ENCODE measurements around the gene WDR46. TPM values are rescaled to one million over a fixed set of nuclear protein-coding genes. Genes with fewer than 3 reads are reported as not detected.

WDR46 gene
- total RNA-seq, 4 donors from 2014 or later: 46.5 to 88.4 (median 69.1) TPM

DNA sequence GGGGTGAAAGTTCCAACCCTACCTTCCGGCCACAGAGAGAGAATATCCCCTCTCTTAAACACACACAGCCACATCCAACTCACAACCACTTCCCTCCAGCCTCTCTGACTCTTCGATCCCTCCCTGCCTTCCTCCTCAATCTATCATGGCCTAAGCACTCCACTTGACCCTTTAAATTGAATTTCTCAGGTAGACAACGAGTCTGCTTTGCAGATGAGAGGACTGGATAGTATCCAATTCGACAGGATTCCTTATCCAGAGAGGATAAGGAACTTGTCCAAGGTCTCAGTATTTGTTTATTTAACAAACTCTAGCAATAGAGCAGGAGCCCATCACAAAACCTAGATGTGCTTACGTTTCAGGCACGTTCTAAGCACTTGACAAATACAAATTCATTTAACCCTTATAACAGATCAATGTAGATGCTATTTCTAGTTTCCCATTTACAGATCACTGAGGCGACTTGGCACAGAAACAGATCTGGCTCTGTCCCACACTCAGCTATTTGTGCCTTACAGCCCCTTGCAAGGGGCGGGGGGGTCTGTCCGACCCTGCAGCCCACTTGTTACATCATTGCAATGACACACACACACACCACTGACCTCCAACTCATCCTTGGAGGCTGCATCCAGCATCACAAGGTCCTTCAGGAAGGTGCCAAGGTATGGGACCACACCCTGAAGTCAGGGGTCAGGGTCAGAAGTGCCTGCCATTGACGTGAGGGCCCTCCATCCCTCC is 5.2 kb upstream of the WDR46 start:
- no peak for TF ChIP-seq POLR2A (IDR thresholded peaks at IDR 0.05)
- no peak for TF ChIP-seq EP300 (IDR thresholded peaks at IDR 0.05)
- TF ChIP-seq, protein P1, sequence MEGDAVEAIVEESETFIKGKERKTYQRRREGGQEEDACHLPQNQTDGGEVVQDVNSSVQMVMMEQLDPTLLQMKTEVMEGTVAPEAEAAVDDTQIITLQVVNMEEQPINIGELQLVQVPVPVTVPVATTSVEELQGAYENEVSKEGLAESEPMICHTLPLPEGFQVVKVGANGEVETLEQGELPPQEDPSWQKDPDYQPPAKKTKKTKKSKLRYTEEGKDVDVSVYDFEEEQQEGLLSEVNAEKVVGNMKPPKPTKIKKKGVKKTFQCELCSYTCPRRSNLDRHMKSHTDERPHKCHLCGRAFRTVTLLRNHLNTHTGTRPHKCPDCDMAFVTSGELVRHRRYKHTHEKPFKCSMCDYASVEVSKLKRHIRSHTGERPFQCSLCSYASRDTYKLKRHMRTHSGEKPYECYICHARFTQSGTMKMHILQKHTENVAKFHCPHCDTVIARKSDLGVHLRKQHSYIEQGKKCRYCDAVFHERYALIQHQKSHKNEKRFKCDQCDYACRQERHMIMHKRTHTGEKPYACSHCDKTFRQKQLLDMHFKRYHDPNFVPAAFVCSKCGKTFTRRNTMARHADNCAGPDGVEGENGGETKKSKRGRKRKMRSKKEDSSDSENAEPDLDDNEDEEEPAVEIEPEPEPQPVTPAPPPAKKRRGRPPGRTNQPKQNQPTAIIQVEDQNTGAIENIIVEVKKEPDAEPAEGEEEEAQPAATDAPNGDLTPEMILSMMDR (IDR thresholded peaks at IDR 0.05): no peak
- H3K27ac ChIP-seq: no peak overlapping the region
- peaks cover 0 to 66% (median 15%) of the 10 kb centered on the region in 3 donors for H3K36me3 ChIP-seq
- no peak overlapping the region for H3K4me3 ChIP-seq
- no peak for DNase-seq (ENCODE audit: low spot score in 2 of 2)
- WGBS, 2 donors: 64 to 67% methylated on average over 10 of the region's 10 CpGs
- H3K9me3 ChIP-seq: no peaks in the 10 kb centered on the region
- H3K4me1 ChIP-seq: peaks cover 3 to 35% (median 14%) of the 10 kb centered on the region in 4 donors
- H3K27me3 ChIP-seq: no peaks in the 10 kb centered on the region

- 84 to 86% methylated on average over 14 to 16 of the region's 16 CpGs for WGBS, 2 donors
- TF ChIP-seq, protein P1 (IDR thresholded peaks at IDR 0.05): no peak
- TF ChIP-seq EP300 (IDR thresholded peaks at IDR 0.05) (no peak), POLR2A (IDR thresholded peaks at IDR 0.05) (no peak)
- H3K4me1 ChIP-seq: peaks cover 3 to 39% (median 19%) of the 10 kb centered on the region in 4 donors
Observed at GRCh38 chr6:33292996-33293682, 4.1 kb upstream of the WDR46 start.

DNA sequence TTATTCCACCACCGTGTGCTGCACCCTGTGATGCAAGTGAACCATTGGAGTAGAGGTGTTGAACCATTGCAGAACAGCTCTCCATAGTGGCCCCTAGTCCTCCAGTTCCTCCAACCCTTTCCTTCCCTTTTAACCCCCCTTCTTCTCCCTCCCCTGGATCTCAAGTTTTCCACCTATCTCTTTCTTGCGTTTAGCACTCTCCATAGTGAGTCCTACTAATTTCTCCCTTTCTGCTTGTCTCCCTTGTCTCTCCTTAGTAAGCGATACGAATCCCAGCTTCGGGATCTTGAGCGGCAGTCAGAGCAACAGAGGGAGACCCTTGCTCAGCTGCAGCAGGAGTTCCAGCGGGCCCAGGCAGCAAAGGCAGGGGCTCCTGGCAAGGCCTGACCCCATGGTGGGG is 1.4 kb upstream of the WDR46 start:
- TF ChIP-seq, protein P1 (IDR thresholded peaks at IDR 0.05): no peak
- TF ChIP-seq POLR2A (IDR thresholded peaks at IDR 0.05): no peak
- no peak for TF ChIP-seq EP300 (IDR thresholded peaks at IDR 0.05)

More at GRCh38 chr6:33292996-33293682, 4.1 kb upstream of the WDR46 start:
- Histone ChIP-seq H3K36me3 (peaks cover 0 to 66% (median 15%) of the 10 kb centered on the region in 3 donors), H3K27me3 (no peaks in the 10 kb centered on the region), H3K27ac (no peak overlapping the region), H3K9me3 (no peaks in the 10 kb centered on the region), H3K4me3 (no peak overlapping the region)
- no peak for DNase-seq (ENCODE audit: low spot score in 2 of 2)

DNA sequence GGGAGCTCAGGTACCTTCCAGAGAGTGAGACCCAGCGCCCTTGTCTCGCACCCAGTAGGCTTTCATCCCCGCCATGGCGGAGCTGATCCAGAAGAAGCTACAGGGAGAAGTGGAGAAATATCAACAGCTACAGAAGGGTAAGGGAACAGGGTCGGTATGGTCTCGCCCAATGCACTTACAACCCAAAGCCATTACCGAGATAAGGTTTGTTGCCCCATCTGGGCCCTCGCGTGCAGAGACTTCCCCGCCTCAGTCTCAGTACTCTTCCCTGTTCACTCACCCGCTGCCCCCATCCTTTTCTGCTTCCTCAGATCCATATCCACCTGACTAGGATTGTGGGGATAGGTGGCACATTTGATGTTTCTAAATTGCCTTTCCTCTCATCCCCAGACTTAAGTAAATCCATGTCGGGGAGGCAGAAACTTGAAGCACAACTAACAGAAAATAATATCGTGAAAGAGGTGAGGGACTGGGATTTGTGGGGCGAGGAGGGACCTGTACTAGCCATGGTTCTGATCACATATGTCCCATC is 811 bp upstream of the WDR46 start:
- 4 to 5% methylated on average over 14 of the region's 14 CpGs for WGBS, 2 donors
- Histone ChIP-seq H3K36me3 (peaks cover 0 to 74% (median 6%) of the 10 kb centered on the region in 3 donors), H3K4me3 (peak overlapping the region; percentile 63 to 86 (median 68)), H3K9me3 (no peaks in the 10 kb centered on the region), H3K27me3 (no peaks in the 10 kb centered on the region), H3K27ac (peak overlapping the region; percentile 70 to 90 (median 70)), H3K4me1 (peaks cover 0 to 30% (median 17%) of the 10 kb centered on the region in 4 donors)
- DNase-seq (ENCODE audit: low spot score in 2 of 2): no peak
- TF ChIP-seq POLR2A (IDR thresholded peaks at IDR 0.05) (no peak), EP300 (IDR thresholded peaks at IDR 0.05) (no peak)
- TF ChIP-seq, protein P1 (IDR thresholded peaks at IDR 0.05): no peak

More for the DNA sequence above, 1.4 kb upstream of the WDR46 start:
- no peaks in the 10 kb centered on the region for H3K27me3 ChIP-seq
- peaks cover 0 to 74% (median 10%) of the 10 kb centered on the region in 3 donors for H3K36me3 ChIP-seq
- peaks cover 0 to 30% (median 17%) of the 10 kb centered on the region in 4 donors for H3K4me1 ChIP-seq
- no peak for DNase-seq (ENCODE audit: low spot score in 2 of 2)
- 63 to 68% methylated on average over 7 of the region's 7 CpGs for WGBS, 2 donors
- H3K27ac ChIP-seq: peak overlapping the region in 1 of 4 donors; percentile 90
- H3K9me3 ChIP-seq: no peaks in the 10 kb centered on the region
- H3K4me3 ChIP-seq: peak overlapping the region in 1 of 4 donors; percentile 86
